Heart left ventricle (tissue), 16 donors: ENCODE data around the gene RDH14. TPM values are rescaled to one million over a fixed set of nuclear protein-coding genes. Genes with fewer than 3 reads are reported as not detected.

ENCODE experiments used
- ATAC-seq, 4 donors: fragments of 200-7000 bp; cut with Tn5 transposase; one replicate each; pipeline ENCODE4 v1.9.1; 2020 to 2022; ENCODE audit warnings: moderate library complexity in 4 of 4, mild to moderate bottlenecking in 3 of 4, moderate number of reproducible peaks in 1 of 4
- DNase-seq, 5 donors: peaks; one replicate each; pipeline ENCODE4 v3.0.0-alpha.2; 2020
- H3K27ac ChIP-seq, 12 donors: fragments of 200-600 bp; sonication (generic) in 4 of 12; one replicate each; pipeline versions ENCODE4 v1.5.0 to v1.8.0; 2016 to 2022; ENCODE audit warnings: mild to moderate bottlenecking in 2 of 12
- H3K27me3 ChIP-seq, 9 donors: fragments of 200-600 bp; sonication (generic) in 2 of 9; one replicate each; pipeline versions ENCODE4 v1.5.1 to v1.8.0; 2016 to 2022; ENCODE audit warnings: mild to moderate bottlenecking in 3 of 9
- H3K36me3 ChIP-seq, 9 donors: fragments of 200-600 bp; sonication (generic) in 2 of 9; one replicate each; pipeline versions ENCODE4 v1.5.0 to v1.8.0; 2018 to 2022; ENCODE audit warnings: mild to moderate bottlenecking in 2 of 9
- H3K4me1 ChIP-seq, 12 donors: fragments of 200-600 bp; sonication (generic) in 4 of 12; one replicate each; pipeline versions ENCODE4 v1.5.0 to v1.8.0; 2016 to 2022; ENCODE audit warnings: mild to moderate bottlenecking in 3 of 12
- H3K4me3 ChIP-seq, 12 donors: fragments of 200-600 bp; sonication (generic) in 4 of 12; one replicate each; pipeline versions ENCODE4 v1.5.0 to v1.8.0; 2017 to 2022; ENCODE audit warnings: mild to moderate bottlenecking in 9 of 12, moderate library complexity in 4 of 12
- H3K9me3 ChIP-seq, 12 donors: fragments of 200-600 bp; sonication (generic) in 4 of 12; one replicate each; pipeline versions ENCODE4 v1.5.0 to v1.8.0; 2016 to 2022; ENCODE audit warnings: mild to moderate bottlenecking in 1 of 12
- CTCF ChIP-seq, 12 donors: fragments of 200-600 bp; sonication (generic) in 4 of 12; IDR thresholded peaks; one replicate each; pipeline versions ENCODE4 v1.5.0 to v1.8.0; 2018 to 2022; ENCODE audit warnings: antibody characterized with exemption in 12 of 12, mild to moderate bottlenecking in 5 of 12
- POLR2A ChIP-seq, 2 donors: fragments of 450-650 bp; IDR thresholded peaks; one replicate each; pipeline ENCODE4 v1.6.1; 2017; ENCODE audit warnings: antibody characterized with exemption in 2 of 2, mild to moderate bottlenecking in 2 of 2, moderate library complexity in 2 of 2
- WGBS, 4 donors: extraction: QIAGEN DNeasy Blood & Tissue Kit in 2 of 4; methylation state at CpG; one replicate each; pipeline versions ENCODE4 v1.1.5 to v1.1.7; 2013 to 2018; 5-methylcytosine and 5-hydroxymethylcytosine counted together
- intact Hi-C, 10 donors: fragments of 100-400 bp; cut with DNase I; formaldehyde crosslinking; loops; one replicate each; pipeline versions ENCODE4 v1.11.1 to v1.14.2; 2022
- long read RNA-seq, 3 donors: library from polyadenylated mRNA; unstranded; transcript quantifications; one replicate each; pipeline ENCODE4 v2.0.0, GENCODE V29; 2020 to 2021
- polyA plus RNA-seq, 2 donors: library from polyadenylated mRNA; stranded (reverse); fragments of 200-250 nt; gene quantifications; one replicate each; pipeline ENCODE4 v1.2.3, GENCODE V29; 2013
- total RNA-seq, 9 donors: library from RNA; depleted of rRNA in 2 of 9; stranded (reverse); fragments of >200 nt in 2 of 9; fragmentation: NEBNext Ultra II Directional in 3 of 9; extraction: Animal tissue kit (Norgen Biotek cat#: 25700) in 3 of 9; gene quantifications; one replicate each; pipeline versions ENCODE4 v1.1.0 to v1.2.4, GENCODE V29; 2016 to 2023
- donor health status: ischemic (EF 13 %, LVEDD 7.1; RV severe dilation, severe dysfunction).
- donor health status: healthy with polysubstance abuse.
- donor health status: DM: no; HTN: yes; CAD: no.
- donor health status: DM: no; HTN: no; CAD: no.
- donor health status: ischemic (EF 25% LVEDD 6.9; RV normal size, moderate dysfunction).
- donor health status: ischemic (EF 25% LVEDD 5.7; RV mildly dilated, moderate dysfunction).
- donor health status: healthy.
- donor health status: DM: yes; HTN: yes; CAD: no.
- donor health status: ischemic (EF 35%, LVEDD 5.7; RV mildly dilated, moderate dysfunction).
- donor health status: nonischemic (EF 11% LVEDD 7.7; RV severe dilation, severe dysfunction).
- donor health status: DM: yes; HTN: yes; CAD: no.
- donor health status: PGD.
- donor health status: ischemic (EF 29% LVEDD 5.4; RV normal size, mild dysfunction).
- donor health status: nonischemic (EF 23%, LVEDD 6.1; RV moderate dilation, normal function).

RDH14 gene
- total RNA-seq (10 to 100 TPM; 40.0 to 70.7 (median 49.0) TPM), polyA plus RNA-seq (10 to 100 TPM; 33.9 to 41.0 TPM)
- long read RNA-seq, donor 1, transcript RDH14-201 (2 exons, 1,587 nt), result major isoform, 105 of 113 reads
- long read RNA-seq, donor 1, partial matches to known transcripts, result 1 of 113 reads
- long read RNA-seq, donor 1, other reads (novel, unspliced or antisense), result 5 of 113 reads
- long read RNA-seq, donor 2, transcript RDH14-201 (2 exons, 1,587 nt), result major isoform, 44 of 47 reads
- long read RNA-seq, donor 2, partial matches to known transcripts, result 0 of 47 reads
- long read RNA-seq, donor 2, other reads (novel, unspliced or antisense), result 3 of 47 reads
- long read RNA-seq, donor 3, transcript RDH14-201 (2 exons, 1,587 nt), result major isoform, 71 of 74 reads
- long read RNA-seq, donor 3, partial matches to known transcripts, result 1 of 74 reads
- long read RNA-seq, donor 3, other reads (novel, unspliced or antisense), result 2 of 74 reads

- Histone ChIP-seq H3K9me3 (peaks cover 0 to 4% (median 0%) of the 10 kb centered on the region in 12 donors), H3K4me3 (peak within 1 kb of the TSS; percentile 66 to 93 (median 86)), H3K4me1 (peaks cover 7 to 47% (median 26%) of the 10 kb centered on the region in 12 donors), H3K27ac (peak within 1 kb of the TSS; percentile 96 to 99 (median 98)), H3K27me3 (no peaks in the 10 kb centered on the region), H3K36me3 (peaks cover 0 to 13% (median 5%) of the 10 kb centered on the region in 9 donors)
- DNase-seq, result peak; percentile 95 to 97 (median 96)
- peak; percentile 97 to 98 (median 98) for ATAC-seq
- WGBS, 4 donors, result 0% methylated on average over 36 to 81 of the region's 81 CpGs
- intact Hi-C loops, result loop anchor here in 4 of 10 donors (2.0 kb wide), 3 partner anchors 33 to 39 kb away; no protein-coding TSS in a partner anchor
- peak in 3 of 12 donors; percentile 18 to 26 (median 18) for TF ChIP-seq CTCF (IDR thresholded peaks at IDR 0.05)
- TF ChIP-seq POLR2A (IDR thresholded peaks at IDR 0.05), result peak; percentile 3 to 81
These were observed at the start of gene RDH14 for GRCh38 chr2:18560031-18560796. TSS of gene RDH14 (minus strand) at chr2:18560653. CDS start at chr2:18560572, 81 bp downstream.

GRCh38 chr2:18610090-18610489 is 49.6 kb upstream of the RDH14 start:
- Histone ChIP-seq H3K36me3 (no peaks in the 10 kb centered on the region), H3K27ac (no peak overlapping the region), H3K4me1 (peaks cover 0 to 32% (median 0%) of the 10 kb centered on the region in 12 donors), H3K27me3 (no peaks in the 10 kb centered on the region), H3K4me3 (no peak overlapping the region), H3K9me3 (no peaks in the 10 kb centered on the region)
- no peak for DNase-seq
- TF ChIP-seq CTCF (IDR thresholded peaks at IDR 0.05) (no peak), POLR2A (IDR thresholded peaks at IDR 0.05) (no peak)
- ATAC-seq, result no peak
- WGBS, 4 donors, result 26 to 75% (median 56%) methylated on average over 1 of the region's 1 CpG
- intact Hi-C loops, result no loop called here

- H3K36me3 ChIP-seq, result no peaks in the 10 kb centered on the region
These were observed 44.7 kb upstream of the RDH14 start for GRCh38 chr2:18605115-18605514.

More at GRCh38 chr2:18605115-18605514, 44.7 kb upstream of the RDH14 start:
- peaks cover 0 to 12% (median 0%) of the 10 kb centered on the region in 12 donors for H3K4me1 ChIP-seq
- intact Hi-C loops, result no loop called here
- no peak overlapping the region for H3K4me3 ChIP-seq
- H3K27me3 ChIP-seq, result no peaks in the 10 kb centered on the region
- DNase-seq, result no peak
- H3K9me3 ChIP-seq, result no peaks in the 10 kb centered on the region
- no peak overlapping the region for H3K27ac ChIP-seq
- no peak for TF ChIP-seq CTCF (IDR thresholded peaks at IDR 0.05)
- TF ChIP-seq POLR2A (IDR thresholded peaks at IDR 0.05), result no peak
- no peak for ATAC-seq
